Chondrocyte (in vitro differentiated cells): ENCODE measurements around the gene SPSB4. TPM values are rescaled to one million over a fixed set of nuclear protein-coding genes. Genes with fewer than 3 reads are reported as not detected.

ENCODE experiments used
- DNase-seq: peaks from one replicate; pipeline ENCODE4 v3.0.0; 2021; ENCODE audit warnings: mixed read lengths, low spot score
- H3K27ac Mint-ChIP-seq: one replicate; pipeline ENCODE4 v1.8.0; 2021; ENCODE audit warnings: mild to moderate bottlenecking, moderate library complexity, mixed read lengths; ENCODE audit not compliant: unreplicated experiment
- H3K27me3 Mint-ChIP-seq: 2 replicates; pipeline ENCODE4 v1.8.0; 2021; ENCODE audit warnings: low read depth, mixed read lengths
- H3K36me3 Mint-ChIP-seq: 2 replicates; pipeline ENCODE4 v1.8.0; 2021; ENCODE audit warnings: low read depth, mixed read lengths
- H3K4me1 Mint-ChIP-seq: 2 replicates; pipeline ENCODE4 v1.8.0; 2021; ENCODE audit warnings: low read depth, mild to moderate bottlenecking, mixed read lengths
- H3K4me3 Mint-ChIP-seq: one replicate; pipeline ENCODE4 v1.8.0; 2021; ENCODE audit warnings: mild to moderate bottlenecking, moderate library complexity, mixed read lengths; ENCODE audit not compliant: unreplicated experiment
- H3K9me3 Mint-ChIP-seq: 2 replicates; pipeline ENCODE4 v1.8.0; 2021; ENCODE audit warnings: low read depth, mixed read lengths
- CTCF ChIP-seq: fragments of 200-600 bp; sonication (generic); IDR thresholded peaks from 2 replicates; pipeline ENCODE4 v1.5.0; 2021; ENCODE audit warnings: antibody characterized with exemption, mild to moderate bottlenecking, moderate library complexity
- total RNA-seq: library from RNA; stranded (reverse); gene quantifications from 3 replicates; pipeline ENCODE4 v1.2.1, GENCODE V29; 2021

Gene SPSB4
- total RNA-seq, 1 donor from 2014 or later: 1.9 TPM

- no peak overlapping the region for H3K4me3 Mint-ChIP-seq
- no peaks in the 10 kb centered on the region for H3K36me3 Mint-ChIP-seq
- H3K9me3 Mint-ChIP-seq: no peaks in the 10 kb centered on the region
- no peak overlapping the region for H3K27ac Mint-ChIP-seq
- H3K4me1 Mint-ChIP-seq: peaks cover 3% of the 10 kb centered on the region
- TF ChIP-seq CTCF: no peak
- DNase-seq: no peak
- no peaks in the 10 kb centered on the region for H3K27me3 Mint-ChIP-seq
These were observed 15.0 kb downstream of the SPSB4 start for GRCh38 chr3:141065841-141066805.

GRCh38 chr3:141067206-141067974, 16.2 kb downstream of the SPSB4 start:
- no peak for TF ChIP-seq CTCF
- DNase-seq: no peak
- Mint-ChIP-seq H3K4me1 (peaks cover 4% of the 10 kb centered on the region), H3K27ac (no peak overlapping the region), H3K27me3 (no peaks in the 10 kb centered on the region), H3K4me3 (no peak overlapping the region), H3K9me3 (no peaks in the 10 kb centered on the region), H3K36me3 (no peaks in the 10 kb centered on the region)

GRCh38 chr3:141070229-141070628, 19.1 kb downstream of the SPSB4 start:
- H3K9me3 Mint-ChIP-seq: no peaks in the 10 kb centered on the region
- no peak overlapping the region for H3K4me3 Mint-ChIP-seq
- no peak overlapping the region for H3K27ac Mint-ChIP-seq
- peaks cover 4% of the 10 kb centered on the region for H3K4me1 Mint-ChIP-seq
- H3K27me3 Mint-ChIP-seq: no peaks in the 10 kb centered on the region
- DNase-seq: no peak
- TF ChIP-seq CTCF: no peak
- H3K36me3 Mint-ChIP-seq: no peaks in the 10 kb centered on the region

- TF ChIP-seq CTCF: no peak
- DNase-seq: peak; percentile 52
- Mint-ChIP-seq H3K9me3 (no peaks in the 10 kb centered on the region), H3K27me3 (no peaks in the 10 kb centered on the region), H3K27ac (no peak overlapping the region), H3K36me3 (no peaks in the 10 kb centered on the region), H3K4me3 (no peak overlapping the region), H3K4me1 (peaks cover 4% of the 10 kb centered on the region)
These were observed 19.7 kb downstream of the SPSB4 start for GRCh38 chr3:141070727-141071357.
